ENCODE measurements around the gene SEMA5B.
A peak's percentile ranks its signal among the peaks of the same experiment; 100 is the strongest.

SEMA5B gene

GRCh38 chr3:122973893-122974615 is 53.5 kb downstream of the SEMA5B start:
- DNase-seq (ENCODE audit: insufficient read length, low spot score), result no peak
- no peak for FAIRE-seq
- TF ChIP-seq PAX5 (IDR thresholded peaks at IDR 0.05; ENCODE audit: insufficient read depth, low read length, severe bottlenecking) (no peak), POLR2AphosphoS5 (IDR thresholded peaks at IDR 0.05; ENCODE audit: low read depth, low read length) (no peak), SPI1 (IDR thresholded peaks at IDR 0.05; ENCODE audit: low read depth, low read length) (no peak), POLR2A (IDR thresholded peaks at IDR 0.05; ENCODE audit: low read depth, low read length) (no peak), TAF1 (IDR thresholded peaks at IDR 0.05; ENCODE audit: low read depth, low read length) (no peak), POU2F2 (IDR thresholded peaks at IDR 0.05; ENCODE audit: low read depth, low read length) (no peak)

GRCh38 chr3:122972141-122972540 is 55.4 kb downstream of the SEMA5B start:
- FAIRE-seq, result no peak
- no peak for TF ChIP-seq POLR2A (IDR thresholded peaks at IDR 0.05; ENCODE audit: low read depth, low read length)
- no peak for TF ChIP-seq POLR2AphosphoS5 (IDR thresholded peaks at IDR 0.05; ENCODE audit: low read depth, low read length)
- TF ChIP-seq TAF1 (IDR thresholded peaks at IDR 0.05; ENCODE audit: low read depth, low read length), result no peak
- DNase-seq (ENCODE audit: insufficient read length, low spot score), result no peak

- FAIRE-seq (no peak), DNase-seq (ENCODE audit: insufficient read length, low spot score) (no peak)
- TF ChIP-seq TAF1 (IDR thresholded peaks at IDR 0.05; ENCODE audit: low read depth, low read length), result no peak
These were observed 57.7 kb downstream of the SEMA5B start for GRCh38 chr3:122969585-122970469.

- no peak for TF ChIP-seq PAX5 (IDR thresholded peaks at IDR 0.05; ENCODE audit: insufficient read depth, low read length, severe bottlenecking)
- no peak for TF ChIP-seq TAF1 (IDR thresholded peaks at IDR 0.05; ENCODE audit: low read depth, low read length)
- no peak for TF ChIP-seq POLR2AphosphoS5 (IDR thresholded peaks at IDR 0.05; ENCODE audit: low read depth, low read length)
- no peak for TF ChIP-seq SPI1 (IDR thresholded peaks at IDR 0.05; ENCODE audit: low read depth, low read length)
- no peak for TF ChIP-seq POU2F2 (IDR thresholded peaks at IDR 0.05; ENCODE audit: low read depth, low read length)
- TF ChIP-seq POLR2A (IDR thresholded peaks at IDR 0.05; ENCODE audit: low read depth, low read length), result no peak
- no peak for DNase-seq (ENCODE audit: insufficient read length, low spot score)
- FAIRE-seq, result no peak
These were observed 59.8 kb downstream of the SEMA5B start for GRCh38 chr3:122967765-122968164.

- FAIRE-seq, result no peak
- no peak for DNase-seq (ENCODE audit: insufficient read length, low spot score)
- TF ChIP-seq POLR2AphosphoS5 (IDR thresholded peaks at IDR 0.05; ENCODE audit: low read depth, low read length), result no peak
- TF ChIP-seq POLR2A (IDR thresholded peaks at IDR 0.05; ENCODE audit: low read depth, low read length), result no peak
- TF ChIP-seq SPI1 (IDR thresholded peaks at IDR 0.05; ENCODE audit: low read depth, low read length), result no peak
- no peak for TF ChIP-seq POU2F2 (IDR thresholded peaks at IDR 0.05; ENCODE audit: low read depth, low read length)
- no peak for TF ChIP-seq TAF1 (IDR thresholded peaks at IDR 0.05; ENCODE audit: low read depth, low read length)
- no peak for TF ChIP-seq PAX5 (IDR thresholded peaks at IDR 0.05; ENCODE audit: insufficient read depth, low read length, severe bottlenecking)
These were observed 60.2 kb downstream of the SEMA5B start for GRCh38 chr3:122967356-122967755.

GRCh38 chr3:122966045-122966444 is 61.5 kb downstream of the SEMA5B start:
- FAIRE-seq, result no peak
- TF ChIP-seq TAF1 (IDR thresholded peaks at IDR 0.05; ENCODE audit: low read depth, low read length) (no peak), SPI1 (IDR thresholded peaks at IDR 0.05; ENCODE audit: low read depth, low read length) (peak; percentile 30; the same call in 1 of the 2 replicates)
- DNase-seq (ENCODE audit: insufficient read length, low spot score), result no peak

- FAIRE-seq (no peak), DNase-seq (ENCODE audit: insufficient read length, low spot score) (no peak)
- TF ChIP-seq PAX5 (IDR thresholded peaks at IDR 0.05; ENCODE audit: insufficient read depth, low read length, severe bottlenecking), result no peak
- TF ChIP-seq TAF1 (IDR thresholded peaks at IDR 0.05; ENCODE audit: low read depth, low read length), result no peak
- no peak for TF ChIP-seq POLR2A (IDR thresholded peaks at IDR 0.05; ENCODE audit: low read depth, low read length)
- TF ChIP-seq SPI1 (IDR thresholded peaks at IDR 0.05; ENCODE audit: low read depth, low read length), result no peak
- TF ChIP-seq POU2F2 (IDR thresholded peaks at IDR 0.05; ENCODE audit: low read depth, low read length), result no peak
- TF ChIP-seq POLR2AphosphoS5 (IDR thresholded peaks at IDR 0.05; ENCODE audit: low read depth, low read length), result no peak
These were observed 62.8 kb downstream of the SEMA5B start for GRCh38 chr3:122964811-122965210.

- FAIRE-seq (no peak), DNase-seq (ENCODE audit: insufficient read length, low spot score) (no peak)
- TF ChIP-seq TAF1 (IDR thresholded peaks at IDR 0.05; ENCODE audit: low read depth, low read length) (no peak), SPI1 (IDR thresholded peaks at IDR 0.05; ENCODE audit: low read depth, low read length) (no peak), POLR2AphosphoS5 (IDR thresholded peaks at IDR 0.05; ENCODE audit: low read depth, low read length) (no peak), POU2F2 (IDR thresholded peaks at IDR 0.05; ENCODE audit: low read depth, low read length) (no peak)
These were observed 65.4 kb downstream of the SEMA5B start for GRCh38 chr3:122962149-122962548.

- DNase-seq (ENCODE audit: insufficient read length, low spot score), result no peak
- TF ChIP-seq PAX5 (IDR thresholded peaks at IDR 0.05; ENCODE audit: insufficient read depth, low read length, severe bottlenecking), result no peak
- TF ChIP-seq TAF1 (IDR thresholded peaks at IDR 0.05; ENCODE audit: low read depth, low read length), result no peak
- TF ChIP-seq POLR2A (IDR thresholded peaks at IDR 0.05; ENCODE audit: low read depth, low read length), result no peak
- TF ChIP-seq POU2F2 (IDR thresholded peaks at IDR 0.05; ENCODE audit: low read depth, low read length), result no peak
- no peak for TF ChIP-seq SPI1 (IDR thresholded peaks at IDR 0.05; ENCODE audit: low read depth, low read length)
- TF ChIP-seq POLR2AphosphoS5 (IDR thresholded peaks at IDR 0.05; ENCODE audit: low read depth, low read length), result no peak
These were observed 66.4 kb downstream of the SEMA5B start for GRCh38 chr3:122961146-122961545.

GRCh38 chr3:122960652-122961051 is 66.9 kb downstream of the SEMA5B start:
- TF ChIP-seq TAF1 (IDR thresholded peaks at IDR 0.05; ENCODE audit: low read depth, low read length) (no peak), POLR2AphosphoS5 (IDR thresholded peaks at IDR 0.05; ENCODE audit: low read depth, low read length) (no peak), POLR2A (IDR thresholded peaks at IDR 0.05; ENCODE audit: low read depth, low read length) (no peak), POU2F2 (IDR thresholded peaks at IDR 0.05; ENCODE audit: low read depth, low read length) (no peak), PAX5 (IDR thresholded peaks at IDR 0.05; ENCODE audit: insufficient read depth, low read length, severe bottlenecking) (no peak), SPI1 (IDR thresholded peaks at IDR 0.05; ENCODE audit: low read depth, low read length) (no peak)
- FAIRE-seq, result no peak
- no peak for DNase-seq (ENCODE audit: insufficient read length, low spot score)

More at GRCh38 chr3:122961146-122961545, 66.4 kb downstream of the SEMA5B start:
- FAIRE-seq, result no peak
